GM12891 (cell line): ENCODE measurements around the gene LYST.

Experiments
- DNase-seq: peaks from one replicate; pipeline ENCODE4 v3.0.0; 2011; ENCODE audit warnings: low spot score; ENCODE audit not compliant: insufficient read length
- FAIRE-seq: peaks from 2 replicates; lab custom pipeline; 2011; peaks lifted over from hg19 to GRCh38; lab: Jason Lieb, UNC
- PAX5 ChIP-seq: IDR thresholded peaks from 2 replicates; pipeline ENCODE4 v1.6.1; 2011; ENCODE audit warnings: low read length, moderate library complexity, mild to moderate bottlenecking; ENCODE audit not compliant: insufficient read depth, severe bottlenecking
- POLR2A ChIP-seq: IDR thresholded peaks from 2 replicates; pipeline ENCODE4 v1.6.1; 2011; ENCODE audit warnings: low read depth, low read length, control low read depth
- POLR2AphosphoS5 ChIP-seq: IDR thresholded peaks from 2 replicates; pipeline ENCODE4 v1.6.1; 2011; ENCODE audit warnings: low read depth, low read length, control low read depth
- POU2F2 ChIP-seq: IDR thresholded peaks from 2 replicates; pipeline ENCODE4 v1.6.1; 2011; ENCODE audit warnings: low read depth, mild to moderate bottlenecking, control low read depth, low read length, moderate library complexity
- SPI1 ChIP-seq: IDR thresholded peaks from 2 replicates; pipeline ENCODE4 v1.6.1; 2011; ENCODE audit warnings: low read depth, low read length, control low read depth
- TAF1 ChIP-seq: IDR thresholded peaks from 2 replicates; pipeline ENCODE4 v1.6.1; 2011; ENCODE audit warnings: low read depth, low read length, control low read depth

LYST gene

DNA sequence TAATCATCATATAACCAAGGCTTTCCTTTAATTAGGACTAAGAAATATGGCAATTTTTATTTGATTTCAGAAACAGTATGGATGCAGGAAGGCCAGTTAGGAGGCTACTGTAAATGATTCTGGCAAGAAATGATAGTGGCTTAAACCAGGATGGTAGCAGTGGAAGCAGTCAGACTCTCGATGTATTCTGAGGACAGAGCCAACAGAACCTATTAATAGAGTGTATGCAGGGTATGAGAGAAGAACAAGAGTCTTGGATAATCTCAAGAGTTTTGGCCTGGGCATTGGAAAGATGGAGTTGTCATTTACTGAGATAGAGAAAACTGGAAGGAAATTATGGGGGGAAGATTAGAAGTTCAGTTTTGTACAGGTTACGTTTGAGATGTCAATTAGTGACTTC, 143.8 kb downstream of the LYST start:
- DNase-seq, result no peak
- TF ChIP-seq POLR2A (no peak), POLR2AphosphoS5 (no peak), SPI1 (no peak), TAF1 (no peak), POU2F2 (no peak), PAX5 (no peak)
- no peak for FAIRE-seq

DNA sequence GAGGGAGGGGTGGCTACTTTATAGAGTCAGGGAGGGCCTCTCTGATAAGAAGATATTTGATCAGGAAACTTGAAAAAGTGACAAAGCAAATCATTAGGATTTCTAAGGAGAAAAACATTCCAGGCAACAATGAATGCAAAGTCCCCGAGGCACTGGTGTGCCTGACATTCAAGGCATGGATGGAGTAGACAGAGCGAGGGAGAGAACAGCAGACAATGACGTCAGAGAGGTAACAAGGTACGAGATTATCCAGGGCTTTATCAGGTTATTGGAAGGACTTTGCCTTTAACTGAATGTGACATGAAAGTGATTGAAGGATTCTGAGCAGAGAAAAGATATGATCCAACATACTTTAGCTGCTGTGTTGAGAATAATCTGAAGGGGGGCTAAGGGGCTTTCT, 144.7 kb downstream of the LYST start:
- FAIRE-seq (no peak), DNase-seq (no peak)

GRCh38 chr1:235720544-235720943, 146.2 kb downstream of the LYST start:
- DNase-seq (no peak), FAIRE-seq (no peak)

More for the DNA sequence above, 144.7 kb downstream of the LYST start:
- TF ChIP-seq TAF1 (no peak), PAX5 (no peak), POU2F2 (no peak), SPI1 (no peak), POLR2A (no peak), POLR2AphosphoS5 (no peak)

DNA sequence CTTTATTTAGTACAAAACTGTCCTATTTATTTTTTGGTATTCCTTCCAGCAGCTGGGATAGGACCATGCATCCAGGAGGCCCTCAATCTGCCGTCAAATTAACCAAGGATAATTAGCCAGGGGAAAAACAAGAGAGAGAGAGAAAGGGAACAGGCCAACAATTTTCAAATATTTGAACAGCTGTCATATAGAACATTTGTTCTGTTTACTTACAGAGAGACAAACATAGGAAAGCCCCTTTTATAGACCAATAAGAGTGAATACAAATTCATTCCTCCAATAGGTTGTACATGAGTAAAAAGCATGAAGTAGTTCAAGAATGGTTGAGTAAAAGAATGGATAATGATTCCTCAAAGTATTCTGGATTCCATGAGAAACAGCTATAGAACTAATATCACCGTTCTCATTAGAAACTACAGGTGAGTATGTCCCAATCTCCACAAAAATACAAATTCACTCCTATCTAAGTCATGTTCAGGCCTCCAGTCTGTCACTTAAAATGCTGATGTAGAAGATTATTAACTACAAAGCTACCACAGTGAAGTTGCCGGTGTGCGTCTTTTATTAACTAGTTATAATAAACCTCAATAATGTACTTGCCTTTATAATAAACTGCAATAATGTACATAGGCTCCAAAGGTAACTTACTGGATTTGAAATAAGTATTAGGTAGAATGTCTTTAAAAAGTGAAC, 152.4 kb downstream of the LYST start:
- DNase-seq (no peak), FAIRE-seq (no peak)
- TF ChIP-seq TAF1 (no peak), SPI1 (no peak), POU2F2 (no peak), POLR2A (no peak), POLR2AphosphoS5 (no peak), PAX5 (no peak)

More at GRCh38 chr1:235720544-235720943, 146.2 kb downstream of the LYST start:
- TF ChIP-seq SPI1 (no peak), POLR2A (no peak), POU2F2 (no peak), TAF1 (no peak), PAX5 (no peak), POLR2AphosphoS5 (no peak)

- no peak for DNase-seq
- no peak for TF ChIP-seq TAF1
- no peak for TF ChIP-seq POU2F2
- TF ChIP-seq SPI1, result no peak
- no peak for TF ChIP-seq PAX5
- TF ChIP-seq POLR2A, result no peak
- no peak for TF ChIP-seq POLR2AphosphoS5
- FAIRE-seq, result no peak
Observed at GRCh38 chr1:235712812-235713211, 153.9 kb downstream of the LYST start.

GRCh38 chr1:235710687-235711086, 156.0 kb downstream of the LYST start:
- TF ChIP-seq TAF1 (no peak), PAX5 (no peak), POLR2A (no peak), POLR2AphosphoS5 (no peak), POU2F2 (no peak), SPI1 (no peak)
- FAIRE-seq, result no peak
- DNase-seq, result no peak

DNA sequence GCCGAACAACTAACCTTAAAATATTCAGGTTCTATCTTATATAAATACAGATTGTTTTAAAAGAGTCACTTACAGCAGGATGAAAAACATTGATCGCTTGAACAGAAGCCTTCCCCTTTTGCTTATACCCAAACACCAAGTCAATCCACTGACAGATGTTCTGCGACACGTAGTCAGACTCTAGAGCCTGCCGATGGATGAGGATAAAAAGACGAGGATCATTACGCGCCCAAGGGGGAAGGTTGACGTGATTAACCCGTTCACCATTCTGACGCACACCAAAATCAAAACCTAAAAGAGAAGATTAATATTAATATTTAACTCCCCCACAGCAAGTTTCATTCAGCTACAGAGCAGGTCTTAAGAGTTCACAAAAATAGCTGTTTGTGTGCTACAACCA, 157.7 kb downstream of the LYST start:
- no peak for TF ChIP-seq POLR2AphosphoS5
- FAIRE-seq (no peak), DNase-seq (no peak)

- DNase-seq (no peak), FAIRE-seq (no peak)
- TF ChIP-seq POLR2A (no peak), POU2F2 (no peak), PAX5 (no peak), POLR2AphosphoS5 (no peak), TAF1 (no peak), SPI1 (no peak)
Observed at GRCh38 chr1:235708390-235708962, 158.2 kb downstream of the LYST start.

- no peak for DNase-seq
- TF ChIP-seq POLR2AphosphoS5 (no peak), TAF1 (no peak), POLR2A (no peak), POU2F2 (no peak), PAX5 (no peak), SPI1 (no peak)
- FAIRE-seq, result no peak
Observed at GRCh38 chr1:235703506-235703905, 163.2 kb downstream of the LYST start.

DNA sequence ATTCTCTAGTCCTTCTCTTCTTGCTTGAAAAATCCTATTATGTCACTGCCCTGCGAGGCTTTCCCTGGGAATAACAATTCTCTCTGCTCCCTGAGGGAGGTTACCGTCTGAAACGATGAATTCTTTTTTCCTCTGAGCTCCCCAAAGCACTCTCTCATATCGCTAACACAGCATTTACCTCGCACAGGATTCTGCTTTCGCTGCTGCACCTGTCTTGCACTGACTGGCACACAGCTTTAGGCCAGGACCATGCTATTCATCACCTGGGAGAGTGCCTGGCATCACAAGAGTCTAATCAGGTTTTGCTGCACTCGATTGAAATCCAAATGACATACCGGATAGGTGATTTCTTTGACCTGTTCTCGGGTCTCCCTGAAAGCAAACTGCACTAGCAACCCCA, 164.3 kb downstream of the LYST start:
- FAIRE-seq (no peak), DNase-seq (no peak)
- TF ChIP-seq TAF1, result no peak
- no peak for TF ChIP-seq PAX5
- TF ChIP-seq POLR2A, result no peak
- TF ChIP-seq SPI1, result no peak
- no peak for TF ChIP-seq POLR2AphosphoS5
- no peak for TF ChIP-seq POU2F2
